Measurements from ENCODE around the gene ITM2B.

GRCh38 chr13:48264058-48264457, 31.1 kb downstream of the ITM2B start:
- TF ChIP-seq CTCF (IDR thresholded peaks at IDR 0.05; ENCODE audit: low read depth, low read length, missing input control) (no peak), TAF1 (conservative IDR thresholded peaks at IDR 0.05) (no peak), GABPA (IDR thresholded peaks at IDR 0.05 in 1 of 2, conservative IDR thresholded peaks at IDR 0.05 in 1 of 2) (no peak), JUND (IDR thresholded peaks at IDR 0.05) (no peak), REST (IDR thresholded peaks at IDR 0.05) (no peak), ATF3 (IDR thresholded peaks at IDR 0.05) (no peak), MAX (IDR thresholded peaks at IDR 0.05) (no peak), ZBTB33 (IDR thresholded peaks at IDR 0.05) (no peak), SP1 (IDR thresholded peaks at IDR 0.05) (no peak), RAD21 (IDR thresholded peaks at IDR 0.05) (no peak)
